Keratinocyte (primary cell): Measurements from ENCODE around the gene CCNL2. TPM values are rescaled to one million over a fixed set of nuclear protein-coding genes. Genes with fewer than 3 reads are reported as not detected.

Experiments
- DNase-seq: peaks from one replicate; pipeline ENCODE4 v3.0.0-alpha.2; 2011; ENCODE audit warnings: low read depth, missing footprints, low spot score
- FAIRE-seq: peaks from 2 replicates; lab custom pipeline; 2011; peaks lifted over from hg19 to GRCh38; lab: Jason Lieb, UNC
- H2AFZ ChIP-seq: 2 replicates; pipeline ENCODE4 v1.6.0; 2012; ENCODE audit warnings: low read length, control low read depth, inconsistent platforms; ENCODE audit not compliant: control insufficient read depth
- H3K27ac ChIP-seq: 2 replicates; pipeline ENCODE4 v1.5.1; 2011; ENCODE audit warnings: low read length; ENCODE audit not compliant: control insufficient read depth, insufficient read depth
- H3K27me3 ChIP-seq: 3 replicates; pipeline ENCODE4 v1.6.0; 2011; ENCODE audit warnings: low read length; ENCODE audit not compliant: control insufficient read depth, insufficient read depth; ENCODE audit errors: extremely low read depth
- H3K36me3 ChIP-seq, 2 experiments: 2 replicates in 1 of 2; 3 replicates in 1 of 2; pipeline ENCODE4 v1.5.1; 2011; ENCODE audit warnings: low read length in 2 of 2, mild to moderate bottlenecking in 1 of 2; ENCODE audit not compliant: control insufficient read depth in 2 of 2, insufficient read depth in 2 of 2; ENCODE audit errors: extremely low read depth in 1 of 2
- H3K4me1 ChIP-seq: 3 replicates; pipeline ENCODE4 v1.5.1; 2011; ENCODE audit warnings: low read length; ENCODE audit not compliant: control insufficient read depth, insufficient read depth; ENCODE audit errors: extremely low read depth
- H3K4me2 ChIP-seq: 3 replicates; pipeline ENCODE4 v1.6.0; 2011; ENCODE audit warnings: low read depth, low read length; ENCODE audit not compliant: control insufficient read depth, insufficient read depth; ENCODE audit errors: extremely low read depth
- H3K4me3 ChIP-seq, 3 experiments: fragments of 200-600 bp in 1 of 3; sonication (generic) in 1 of 3; 2 replicates in 2 of 3; 3 replicates in 1 of 3; pipeline ENCODE4 v1.5.1; 2011 to 2016; ENCODE audit warnings: low read length in 3 of 3, mild to moderate bottlenecking in 3 of 3, control low read depth in 2 of 3, inconsistent platforms in 1 of 3, low read depth in 1 of 3, mixed read lengths in 1 of 3, mixed run types in 1 of 3, moderate library complexity in 1 of 3; ENCODE audit not compliant: control insufficient read depth in 2 of 3, insufficient read depth in 2 of 3; ENCODE audit errors: extremely low read depth in 1 of 3
- H3K79me2 ChIP-seq: 2 replicates; pipeline ENCODE4 v1.6.0; 2012; ENCODE audit warnings: low read length; ENCODE audit not compliant: control insufficient read depth, insufficient read depth
- H3K9ac ChIP-seq: 3 replicates; pipeline ENCODE4 v1.6.0; 2011; ENCODE audit warnings: low read length; ENCODE audit not compliant: control insufficient read depth, insufficient read depth; ENCODE audit errors: extremely low read depth
- H3K9me1 ChIP-seq: 3 replicates; pipeline ENCODE4 v1.6.0; 2011; ENCODE audit warnings: low read length; ENCODE audit not compliant: control insufficient read depth, insufficient read depth; ENCODE audit errors: extremely low read depth
- H3K9me3 ChIP-seq: 2 replicates; pipeline ENCODE4 v1.5.1; 2012; ENCODE audit warnings: low read depth, low read length; ENCODE audit not compliant: control insufficient read depth
- H4K20me1 ChIP-seq: 3 replicates; pipeline ENCODE4 v1.6.0; 2011; ENCODE audit warnings: low read length; ENCODE audit not compliant: control insufficient read depth, insufficient read depth; ENCODE audit errors: extremely low read depth
- CTCF ChIP-seq, 3 experiments: IDR thresholded peaks in 1 of 3; conservative IDR thresholded peaks in 1 of 3; optimal IDR thresholded peaks in 1 of 3; 2 replicates in 2 of 3; 3 replicates in 1 of 3; pipeline versions ENCODE3 to v1.5.1; 2011; ENCODE audit warnings: low read length in 3 of 3, mild to moderate bottlenecking in 3 of 3, moderate library complexity in 2 of 3, control low read depth in 1 of 3, inconsistent platforms in 1 of 3; ENCODE audit not compliant: insufficient read depth in 2 of 3; ENCODE audit errors: extremely low read depth in 1 of 3
- EZH2 ChIP-seq: IDR thresholded peaks from one replicate; pipeline ENCODE4 v1.6.1; 2012; ENCODE audit warnings: inconsistent platforms, mild to moderate bottlenecking, low read length, moderate library complexity
- dilution Hi-C: fragments of 300-500 bp; cut with MboI; formaldehyde crosslinking; loops from one replicate; pipeline ENCODE4 v1.7.0; 2020; ENCODE audit warnings: low sequenced_read_pairs; ENCODE audit not compliant: extremely low pct_ligation_motif_present
- polyA plus RNA-seq, 5 experiments: library from polyadenylated mRNA; depleted of rRNA in 3 of 5; stranded (reverse) in 3 of 5; stranded (forward) in 1 of 5; unstranded in 1 of 5; fragments of >200 nt; gene quantifications; 1 replicate in 1 of 5; 2 replicates in 3 of 5; 3 replicates in 1 of 5; pipeline versions ENCODE4 v1.2.1 to v1.2.3, GENCODE V29; 2011 to 2012; ENCODE audit warnings: missing spikeins in 2 of 5, low read depth in 1 of 5, low replicate concordance in 1 of 5

CCNL2 gene
- polyA plus RNA-seq, 1 donor (not counting 4 experiments of a cell fraction or from before 2014, with no cell fraction given) = 140 TPM

GRCh38 chr1:1435911-1436629 lies 36.9 kb upstream of the CCNL2 start:
- Histone ChIP-seq H2AFZ (no peak overlapping the region), H3K9me3 (no peaks in the 10 kb centered on the region), H3K27me3 (no peaks in the 10 kb centered on the region), H3K4me3 (peak overlapping the region; percentile 34 to 67 (median 66)), H3K4me1 (peaks cover 27% of the 10 kb centered on the region), H4K20me1 (peaks cover under 1% of the 10 kb centered on the region), H3K36me3 (no peaks in the 10 kb centered on the region), H3K9ac (peak overlapping the region; percentile 52), H3K79me2 (no peaks in the 10 kb centered on the region), H3K9me1 (no peaks in the 10 kb centered on the region), H3K27ac (no peak overlapping the region), H3K4me2 (peak overlapping the region; percentile 79)
- no peak for FAIRE-seq
- dilution Hi-C loops = no loop called here
- no peak for TF ChIP-seq CTCF (optimal IDR thresholded peaks at IDR 0.05 in 1 of 3, IDR thresholded peaks at IDR 0.05 in 1 of 3, conservative IDR thresholded peaks at IDR 0.05 in 1 of 3; ENCODE audit: extremely low read depth in 1 of 3, insufficient read depth in 2 of 3, low read length in 3 of 3)
- TF ChIP-seq EZH2 = no peak
- no peak for DNase-seq

- Histone ChIP-seq H3K36me3 (no peaks in the 10 kb centered on the region), H3K4me3 (peak within 1 kb of the TSS; percentile 34 to 67 (median 66)), H3K4me1 (peaks cover 27% of the 10 kb centered on the region), H3K9ac (peak within 1 kb of the TSS; percentile 52), H2AFZ (peak within 1 kb of the TSS; percentile 75), H3K27ac (no peak within 1 kb of the TSS), H3K9me1 (no peaks in the 10 kb centered on the region), H3K9me3 (no peaks in the 10 kb centered on the region), H3K79me2 (no peaks in the 10 kb centered on the region), H3K27me3 (no peaks in the 10 kb centered on the region), H3K4me2 (peak within 1 kb of the TSS; percentile 79), H4K20me1 (no peaks in the 10 kb centered on the region)
- dilution Hi-C loops = no loop called here
- FAIRE-seq (no peak), DNase-seq (peak; percentile 26)
- no peak for TF ChIP-seq EZH2
- no peak for TF ChIP-seq CTCF (optimal IDR thresholded peaks at IDR 0.05 in 1 of 3, IDR thresholded peaks at IDR 0.05 in 1 of 3, conservative IDR thresholded peaks at IDR 0.05 in 1 of 3; ENCODE audit: extremely low read depth in 1 of 3, insufficient read depth in 2 of 3, low read length in 3 of 3)
These were observed 36.2 kb upstream of the CCNL2 start, which contains the start of gene VWA1 for GRCh38 chr1:1435106-1435903. TSS of gene VWA1 (plus strand) at chr1:1435690. CDS start at chr1:1435749, 59 bp downstream.
